ENCODE measurements around the gene APOBEC3H. TPM values are rescaled to one million over a fixed set of nuclear protein-coding genes. Genes with fewer than 3 reads are reported as not detected.
A peak's percentile ranks its signal among the peaks of the same experiment; 100 is the strongest.

Gene APOBEC3H
- total RNA-seq, 1 donor from 2014 or later: 0.41 TPM

DNA sequence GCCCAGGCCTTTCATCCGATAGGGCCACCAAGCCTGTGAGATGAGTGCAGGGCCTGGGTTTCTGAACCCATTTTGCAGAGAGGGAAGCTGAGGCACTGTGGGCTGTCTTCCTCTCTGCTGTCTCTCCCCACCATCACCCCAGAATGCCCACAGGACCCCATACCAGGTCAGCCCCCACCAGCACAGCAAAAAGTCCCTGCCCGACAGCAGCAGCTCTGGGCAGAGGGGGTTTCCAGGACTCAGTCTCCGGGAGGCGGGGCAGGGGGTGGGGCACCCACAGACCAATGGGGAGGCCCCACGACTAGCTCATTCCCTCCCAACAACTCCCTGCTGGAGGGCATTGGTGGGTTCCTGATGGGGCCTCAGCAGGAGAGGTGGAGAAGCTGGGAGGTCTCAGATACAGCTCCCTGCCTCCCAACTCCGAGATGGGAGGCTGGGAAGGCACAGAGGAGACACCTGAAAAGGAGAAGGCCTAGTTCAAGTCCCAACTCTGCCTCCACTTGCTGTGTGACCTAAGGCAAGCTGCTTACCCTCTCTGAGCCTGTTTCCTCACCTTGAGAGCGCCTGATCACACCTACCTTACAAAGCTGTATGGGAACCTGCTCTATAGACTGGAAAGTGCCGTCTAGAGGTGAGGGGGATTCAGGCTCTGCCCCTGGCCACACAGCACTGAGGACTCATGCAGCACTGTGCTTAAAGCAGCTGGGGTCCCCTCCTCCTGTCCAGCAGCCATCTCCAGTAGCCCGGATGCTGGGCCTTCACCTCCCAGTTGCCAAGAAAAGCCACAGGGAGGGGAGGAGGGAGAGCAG is 51.9 kb downstream of the APOBEC3H start:
- H3K4me1 ChIP-seq: peaks cover 91% of the 10 kb centered on the region
- no peaks in the 10 kb centered on the region for H3K27me3 ChIP-seq (ENCODE audit: low read depth)
- intact Hi-C loops (cut with micrococcal nuclease): no loop called here
- peak; percentile 65 for DNase-seq
- TF ChIP-seq, protein P1, sequence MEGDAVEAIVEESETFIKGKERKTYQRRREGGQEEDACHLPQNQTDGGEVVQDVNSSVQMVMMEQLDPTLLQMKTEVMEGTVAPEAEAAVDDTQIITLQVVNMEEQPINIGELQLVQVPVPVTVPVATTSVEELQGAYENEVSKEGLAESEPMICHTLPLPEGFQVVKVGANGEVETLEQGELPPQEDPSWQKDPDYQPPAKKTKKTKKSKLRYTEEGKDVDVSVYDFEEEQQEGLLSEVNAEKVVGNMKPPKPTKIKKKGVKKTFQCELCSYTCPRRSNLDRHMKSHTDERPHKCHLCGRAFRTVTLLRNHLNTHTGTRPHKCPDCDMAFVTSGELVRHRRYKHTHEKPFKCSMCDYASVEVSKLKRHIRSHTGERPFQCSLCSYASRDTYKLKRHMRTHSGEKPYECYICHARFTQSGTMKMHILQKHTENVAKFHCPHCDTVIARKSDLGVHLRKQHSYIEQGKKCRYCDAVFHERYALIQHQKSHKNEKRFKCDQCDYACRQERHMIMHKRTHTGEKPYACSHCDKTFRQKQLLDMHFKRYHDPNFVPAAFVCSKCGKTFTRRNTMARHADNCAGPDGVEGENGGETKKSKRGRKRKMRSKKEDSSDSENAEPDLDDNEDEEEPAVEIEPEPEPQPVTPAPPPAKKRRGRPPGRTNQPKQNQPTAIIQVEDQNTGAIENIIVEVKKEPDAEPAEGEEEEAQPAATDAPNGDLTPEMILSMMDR (IDR thresholded peaks at IDR 0.05; ENCODE audit: borderline replicate concordance): no peak
- H3K27ac ChIP-seq (replicated peaks): peak overlapping the region; percentile 97
- H3K9me3 ChIP-seq (replicated peaks): no peaks in the 10 kb centered on the region
- peak overlapping the region; percentile 98 for H3K4me3 ChIP-seq
- H3K36me3 ChIP-seq: peaks cover 19% of the 10 kb centered on the region

GRCh38 chr22:39149915-39150847 is 53.1 kb downstream of the APOBEC3H start:
- Histone ChIP-seq H3K4me3 (peak overlapping the region; percentile 98), H3K4me1 (peaks cover 78% of the 10 kb centered on the region), H3K27me3 (ENCODE audit: low read depth) (no peaks in the 10 kb centered on the region), H3K27ac (replicated peaks) (peak overlapping the region; percentile 97), H3K9me3 (replicated peaks) (no peaks in the 10 kb centered on the region), H3K36me3 (peaks cover 19% of the 10 kb centered on the region)
- DNase-seq: no peak
- intact Hi-C loops (cut with micrococcal nuclease): no loop called here
- TF ChIP-seq, protein P1 (IDR thresholded peaks at IDR 0.05; ENCODE audit: borderline replicate concordance): no peak

DNA sequence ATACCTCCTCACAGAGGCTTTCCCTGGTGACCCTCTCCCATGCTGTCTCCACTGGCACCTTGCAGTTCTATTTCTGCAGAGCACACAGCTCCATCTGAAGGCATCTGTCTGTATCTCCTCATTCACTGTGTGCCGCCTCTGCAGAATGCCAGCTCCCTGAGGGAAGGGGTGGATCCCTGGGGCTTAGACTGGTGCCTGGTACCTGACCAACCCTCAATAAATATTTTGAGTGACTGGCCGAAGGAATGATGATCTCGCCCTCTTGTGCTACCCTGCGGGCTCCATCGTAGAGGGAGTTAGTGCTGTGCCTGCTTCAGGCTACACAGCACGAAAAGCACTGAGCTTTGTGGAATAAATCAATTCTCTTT is 53.8 kb downstream of the APOBEC3H start:
- Histone ChIP-seq H3K4me1 (peaks cover 73% of the 10 kb centered on the region), H3K4me3 (peak overlapping the region; percentile 98), H3K36me3 (peaks cover 19% of the 10 kb centered on the region), H3K9me3 (replicated peaks) (no peaks in the 10 kb centered on the region), H3K27ac (replicated peaks) (peak overlapping the region; percentile 97), H3K27me3 (ENCODE audit: low read depth) (no peaks in the 10 kb centered on the region)
- TF ChIP-seq, protein P1 (IDR thresholded peaks at IDR 0.05; ENCODE audit: borderline replicate concordance): no peak
- DNase-seq: no peak
- intact Hi-C loops (cut with micrococcal nuclease): no loop called here

DNA sequence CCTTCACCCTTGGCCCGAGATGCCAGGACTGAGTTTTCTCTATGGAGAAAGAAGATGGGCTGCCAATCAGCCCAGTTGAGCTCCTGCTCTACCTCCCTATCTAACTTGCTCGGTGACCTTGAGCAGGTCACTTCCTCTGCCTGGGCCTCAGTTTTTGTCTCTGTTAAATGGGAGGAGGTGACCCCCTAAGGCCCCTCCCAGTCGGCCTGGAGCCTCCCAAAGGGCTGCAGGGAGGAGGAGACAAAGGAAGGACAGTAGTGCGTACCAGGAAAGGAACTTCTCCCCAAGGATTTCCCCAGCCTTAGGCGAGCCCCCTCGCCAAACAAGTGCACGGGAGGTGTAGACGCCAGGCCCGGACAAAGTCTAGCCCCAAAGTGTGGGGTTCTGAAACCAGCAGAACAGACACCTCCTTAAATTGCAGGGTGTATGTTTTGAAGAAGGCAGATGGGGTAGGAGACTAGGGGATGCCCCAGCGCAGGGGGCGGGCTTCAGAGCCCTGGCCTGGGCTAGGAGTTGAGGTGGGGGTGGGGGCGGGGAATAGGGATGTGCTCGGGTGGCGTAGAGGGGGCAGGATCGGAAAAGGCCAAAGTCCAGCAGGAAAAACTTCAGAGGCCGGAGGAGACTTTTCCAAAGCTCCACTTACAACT is 54.4 kb downstream of the APOBEC3H start:
- Histone ChIP-seq H3K36me3 (peaks cover 19% of the 10 kb centered on the region), H3K4me3 (peak overlapping the region; percentile 98), H3K4me1 (peaks cover 67% of the 10 kb centered on the region), H3K27me3 (ENCODE audit: low read depth) (no peaks in the 10 kb centered on the region), H3K27ac (replicated peaks) (peak overlapping the region; percentile 97), H3K9me3 (replicated peaks) (no peaks in the 10 kb centered on the region)
- TF ChIP-seq, protein P1 (IDR thresholded peaks at IDR 0.05; ENCODE audit: borderline replicate concordance): no peak
- no peak for DNase-seq
- intact Hi-C loops (cut with micrococcal nuclease): no loop called here

DNA sequence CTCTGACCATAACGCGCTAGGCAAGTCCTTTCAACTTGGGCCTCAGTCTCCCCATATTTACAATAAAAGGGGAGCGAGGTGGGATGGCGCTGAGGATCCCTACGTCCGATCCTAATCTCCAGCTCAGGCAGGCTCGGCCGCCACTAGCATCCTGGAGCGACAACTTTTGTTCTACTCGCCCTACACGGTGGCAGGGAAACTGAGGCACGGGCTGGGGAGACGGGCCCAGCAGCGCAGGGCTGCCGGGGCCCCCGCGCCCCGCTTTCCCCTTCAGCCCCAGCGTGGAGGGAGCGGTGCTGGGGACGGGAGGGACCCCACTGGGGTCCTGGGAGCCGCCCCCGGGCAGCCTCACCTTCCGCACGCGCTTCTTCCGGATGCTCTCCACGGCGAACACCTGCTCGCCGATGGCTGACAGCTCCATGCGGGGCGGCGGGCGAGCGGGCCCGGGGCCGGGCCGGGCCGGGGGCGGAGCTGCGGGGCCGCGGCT is 55.0 kb downstream of the APOBEC3H start:
- DNase-seq: no peak
- peak overlapping the region; percentile 98 for H3K4me3 ChIP-seq
- H3K27me3 ChIP-seq (ENCODE audit: low read depth): no peaks in the 10 kb centered on the region
- H3K4me1 ChIP-seq: peaks cover 61% of the 10 kb centered on the region
- peak overlapping the region; percentile 97 for H3K27ac ChIP-seq (replicated peaks)
- no peaks in the 10 kb centered on the region for H3K9me3 ChIP-seq (replicated peaks)
- peaks cover 19% of the 10 kb centered on the region for H3K36me3 ChIP-seq
- intact Hi-C loops (cut with micrococcal nuclease): no loop called here
- TF ChIP-seq, protein P1 (IDR thresholded peaks at IDR 0.05; ENCODE audit: borderline replicate concordance): no peak

Measured in left ventricle myocardium inferior (tissue), 1 donor.